Fibroblast of lung (primary cell): Measurements from ENCODE around the gene ABCC10.

Experiments
- EZH2 ChIP-seq: IDR thresholded peaks from 2 replicates; pipeline ENCODE4 v1.5.1; 2012; ENCODE audit warnings: low read length, control low read depth, mild to moderate bottlenecking; ENCODE audit errors: missing control alignments
- TF ChIP-seq, protein P1 (sequence below), 2 donors: IDR thresholded peaks in 1 of 2; conservative IDR thresholded peaks in 1 of 2; 1 replicate in 1 of 2; 2 replicates in 1 of 2; pipeline ENCODE4 v1.5.1; 2011 to 2012; ENCODE audit warnings: low read length in 2 of 2, control low read depth in 1 of 2, inconsistent platforms in 1 of 2, low read depth in 1 of 2, mild to moderate bottlenecking in 1 of 2

GRCh38 chr6:43420012-43420709 is 7.2 kb upstream of the ABCC10 start:
- TF ChIP-seq, protein P1, sequence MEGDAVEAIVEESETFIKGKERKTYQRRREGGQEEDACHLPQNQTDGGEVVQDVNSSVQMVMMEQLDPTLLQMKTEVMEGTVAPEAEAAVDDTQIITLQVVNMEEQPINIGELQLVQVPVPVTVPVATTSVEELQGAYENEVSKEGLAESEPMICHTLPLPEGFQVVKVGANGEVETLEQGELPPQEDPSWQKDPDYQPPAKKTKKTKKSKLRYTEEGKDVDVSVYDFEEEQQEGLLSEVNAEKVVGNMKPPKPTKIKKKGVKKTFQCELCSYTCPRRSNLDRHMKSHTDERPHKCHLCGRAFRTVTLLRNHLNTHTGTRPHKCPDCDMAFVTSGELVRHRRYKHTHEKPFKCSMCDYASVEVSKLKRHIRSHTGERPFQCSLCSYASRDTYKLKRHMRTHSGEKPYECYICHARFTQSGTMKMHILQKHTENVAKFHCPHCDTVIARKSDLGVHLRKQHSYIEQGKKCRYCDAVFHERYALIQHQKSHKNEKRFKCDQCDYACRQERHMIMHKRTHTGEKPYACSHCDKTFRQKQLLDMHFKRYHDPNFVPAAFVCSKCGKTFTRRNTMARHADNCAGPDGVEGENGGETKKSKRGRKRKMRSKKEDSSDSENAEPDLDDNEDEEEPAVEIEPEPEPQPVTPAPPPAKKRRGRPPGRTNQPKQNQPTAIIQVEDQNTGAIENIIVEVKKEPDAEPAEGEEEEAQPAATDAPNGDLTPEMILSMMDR (conservative IDR thresholded peaks at IDR 0.05 in 1 of 2, IDR thresholded peaks at IDR 0.05 in 1 of 2; ENCODE audit: low read depth in 1 of 2, low read length in 2 of 2), result no peak
- no peak for TF ChIP-seq EZH2
